ENCODE data around the gene ANKRD44. TPM values are rescaled to one million over a fixed set of nuclear protein-coding genes. Genes with fewer than 3 reads are reported as not detected.

Gene ANKRD44
- total RNA-seq, 1 donor from 2014 or later, result 11.2 TPM

DNA sequence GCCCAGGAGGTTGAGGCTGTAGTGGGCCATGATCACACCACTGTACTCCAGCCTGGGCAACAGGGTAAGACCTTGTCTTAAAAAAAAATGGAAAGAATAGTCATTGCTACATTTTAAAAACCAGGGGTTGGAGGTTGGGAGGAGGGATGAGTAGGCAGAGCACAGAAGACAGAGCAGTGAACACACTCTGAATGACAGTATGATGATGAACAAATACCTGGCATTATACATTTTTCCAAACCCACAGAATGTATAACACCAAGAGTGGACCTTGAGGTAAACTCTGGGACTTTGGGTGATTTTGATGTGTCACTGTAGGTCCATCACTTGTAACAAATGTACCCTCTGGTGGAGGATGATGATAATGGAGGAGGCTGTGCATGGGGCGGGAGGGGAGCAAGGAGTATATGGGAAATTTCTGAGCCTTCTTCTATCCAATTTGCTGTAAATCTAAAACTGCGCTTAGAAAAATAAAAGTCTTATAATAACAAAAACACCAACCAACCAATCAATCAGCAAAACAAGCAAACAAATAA lies 272.6 kb downstream of the ANKRD44 start:
- Mint-ChIP-seq H3K9me3 (no peaks in the 10 kb centered on the region), H3K4me3 (no peak overlapping the region), H3K4me1 (peaks cover 8% of the 10 kb centered on the region), H3K36me3 (ENCODE audit: low read depth) (peaks cover 1% of the 10 kb centered on the region), H3K27me3 (ENCODE audit: low read depth) (no peaks in the 10 kb centered on the region), H3K27ac (ENCODE audit: unreplicated experiment) (no peak overlapping the region)
- TF ChIP-seq, protein P1, sequence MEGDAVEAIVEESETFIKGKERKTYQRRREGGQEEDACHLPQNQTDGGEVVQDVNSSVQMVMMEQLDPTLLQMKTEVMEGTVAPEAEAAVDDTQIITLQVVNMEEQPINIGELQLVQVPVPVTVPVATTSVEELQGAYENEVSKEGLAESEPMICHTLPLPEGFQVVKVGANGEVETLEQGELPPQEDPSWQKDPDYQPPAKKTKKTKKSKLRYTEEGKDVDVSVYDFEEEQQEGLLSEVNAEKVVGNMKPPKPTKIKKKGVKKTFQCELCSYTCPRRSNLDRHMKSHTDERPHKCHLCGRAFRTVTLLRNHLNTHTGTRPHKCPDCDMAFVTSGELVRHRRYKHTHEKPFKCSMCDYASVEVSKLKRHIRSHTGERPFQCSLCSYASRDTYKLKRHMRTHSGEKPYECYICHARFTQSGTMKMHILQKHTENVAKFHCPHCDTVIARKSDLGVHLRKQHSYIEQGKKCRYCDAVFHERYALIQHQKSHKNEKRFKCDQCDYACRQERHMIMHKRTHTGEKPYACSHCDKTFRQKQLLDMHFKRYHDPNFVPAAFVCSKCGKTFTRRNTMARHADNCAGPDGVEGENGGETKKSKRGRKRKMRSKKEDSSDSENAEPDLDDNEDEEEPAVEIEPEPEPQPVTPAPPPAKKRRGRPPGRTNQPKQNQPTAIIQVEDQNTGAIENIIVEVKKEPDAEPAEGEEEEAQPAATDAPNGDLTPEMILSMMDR (conservative IDR thresholded peaks at IDR 0.05), result no peak
- DNase-seq (ENCODE audit: low read depth, low spot score), result no peak

DNA sequence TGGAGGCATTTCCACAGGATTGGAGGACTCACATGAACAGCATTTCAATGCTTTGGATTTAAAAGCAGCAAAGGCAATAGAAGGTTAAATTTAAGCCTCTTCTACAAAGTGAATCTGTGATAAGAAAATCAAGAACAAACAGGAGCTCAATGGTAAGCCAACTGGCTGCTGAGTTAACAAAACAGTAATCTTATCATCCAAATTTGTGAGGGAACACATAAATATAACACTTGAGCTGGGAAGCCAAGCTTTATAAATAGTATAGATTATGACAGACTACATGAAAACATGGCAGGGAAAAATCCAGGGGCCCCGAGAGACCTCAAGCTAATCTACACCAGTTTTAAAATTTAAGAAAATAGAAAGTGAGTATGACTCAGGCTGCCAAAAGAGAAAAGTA lies 275.6 kb downstream of the ANKRD44 start:
- TF ChIP-seq, protein P1 (conservative IDR thresholded peaks at IDR 0.05), result no peak
- Mint-ChIP-seq H3K9me3 (no peaks in the 10 kb centered on the region), H3K4me3 (no peak overlapping the region), H3K36me3 (ENCODE audit: low read depth) (peaks cover 4% of the 10 kb centered on the region), H3K27ac (ENCODE audit: unreplicated experiment) (peak overlapping the region; percentile 71), H3K4me1 (no peaks in the 10 kb centered on the region), H3K27me3 (ENCODE audit: low read depth) (no peaks in the 10 kb centered on the region)
- no peak for DNase-seq (ENCODE audit: low read depth, low spot score)

DNA sequence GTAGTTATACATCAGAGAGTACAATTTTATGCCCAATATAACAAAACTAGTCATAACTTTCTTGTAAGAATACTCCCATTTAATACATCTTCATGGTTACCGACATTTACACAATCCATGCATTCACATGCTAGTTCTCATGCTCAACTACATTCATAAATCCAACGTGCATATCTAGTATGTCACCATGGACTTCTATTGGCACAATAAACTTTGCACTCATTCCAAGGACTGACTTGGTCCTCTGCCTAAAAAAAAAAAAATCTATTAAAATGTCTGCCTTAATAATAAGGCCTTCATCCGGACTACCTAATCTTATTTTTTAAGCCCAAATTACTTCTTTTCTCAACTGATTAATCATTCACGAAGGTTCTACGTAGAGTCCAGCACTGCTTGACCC lies 276.3 kb downstream of the ANKRD44 start:
- H3K27ac Mint-ChIP-seq (ENCODE audit: unreplicated experiment), result no peak overlapping the region
- no peaks in the 10 kb centered on the region for H3K27me3 Mint-ChIP-seq (ENCODE audit: low read depth)
- TF ChIP-seq, protein P1 (conservative IDR thresholded peaks at IDR 0.05), result no peak
- no peaks in the 10 kb centered on the region for H3K9me3 Mint-ChIP-seq
- no peaks in the 10 kb centered on the region for H3K4me1 Mint-ChIP-seq
- H3K36me3 Mint-ChIP-seq (ENCODE audit: low read depth), result peaks cover 4% of the 10 kb centered on the region
- DNase-seq (ENCODE audit: low read depth, low spot score), result no peak
- no peak overlapping the region for H3K4me3 Mint-ChIP-seq

- no peaks in the 10 kb centered on the region for H3K27me3 Mint-ChIP-seq (ENCODE audit: low read depth)
- H3K4me3 Mint-ChIP-seq, result no peak overlapping the region
- no peaks in the 10 kb centered on the region for H3K9me3 Mint-ChIP-seq
- DNase-seq (ENCODE audit: low read depth, low spot score), result no peak
- TF ChIP-seq, protein P1 (conservative IDR thresholded peaks at IDR 0.05), result no peak
- H3K4me1 Mint-ChIP-seq, result no peaks in the 10 kb centered on the region
- H3K36me3 Mint-ChIP-seq (ENCODE audit: low read depth), result peaks cover 4% of the 10 kb centered on the region
- no peak overlapping the region for H3K27ac Mint-ChIP-seq (ENCODE audit: unreplicated experiment)
Measured at GRCh38 chr2:197033222-197033621, 277.4 kb downstream of the ANKRD44 start.

GRCh38 chr2:197031803-197032202 lies 278.8 kb downstream of the ANKRD44 start:
- Mint-ChIP-seq H3K4me1 (no peaks in the 10 kb centered on the region), H3K27ac (ENCODE audit: unreplicated experiment) (no peak overlapping the region), H3K27me3 (ENCODE audit: low read depth) (no peaks in the 10 kb centered on the region), H3K36me3 (ENCODE audit: low read depth) (peaks cover 4% of the 10 kb centered on the region), H3K4me3 (no peak overlapping the region), H3K9me3 (no peaks in the 10 kb centered on the region)
- DNase-seq (ENCODE audit: low read depth, low spot score), result no peak
- TF ChIP-seq, protein P1 (conservative IDR thresholded peaks at IDR 0.05), result no peak

Data from neural crest cell (in vitro differentiated cells).